IPS DF 4.7 (cell line): Measurements from ENCODE around the gene BID.

ENCODE experiments used
- DNase-seq: peaks from one replicate; pipeline ENCODE4 v3.0.0-alpha.2; 2013; ENCODE audit warnings: low spot score; ENCODE audit errors: extremely low read depth

The BID gene

GRCh38 chr22:17774206-17774925 lies at the start of gene BID:
Gene BID (minus strand): TSS chr22:17774469. CDS start chr22:17750116, 24,353 bp downstream.
- DNase-seq = no peak

- DNase-seq = no peak
Observed at GRCh38 chr22:17823964-17824363, 49.7 kb upstream of the BID start.

GRCh38 chr22:17823226-17823625 lies 49.0 kb upstream of the BID start:
- no peak for DNase-seq

- DNase-seq = no peak
Observed at GRCh38 chr22:17822087-17822486, 47.8 kb upstream of the BID start.

- DNase-seq = no peak
Observed at GRCh38 chr22:17820879-17821439, 46.7 kb upstream of the BID start.

GRCh38 chr22:17818649-17819048 lies 44.4 kb upstream of the BID start:
- DNase-seq = no peak

- no peak for DNase-seq
Observed at GRCh38 chr22:17818180-17818579, 43.9 kb upstream of the BID start.

- DNase-seq = no peak
Observed at GRCh38 chr22:17817511-17818065, 43.3 kb upstream of the BID start.

GRCh38 chr22:17817079-17817478 lies 42.8 kb upstream of the BID start:
- DNase-seq = no peak

GRCh38 chr22:17816649-17817048 lies 42.4 kb upstream of the BID start:
- no peak for DNase-seq

GRCh38 chr22:17815703-17816254 lies 41.5 kb upstream of the BID start:
- no peak for DNase-seq

- no peak for DNase-seq
Observed at GRCh38 chr22:17814830-17815229, 40.6 kb upstream of the BID start.

GRCh38 chr22:17814084-17814483 lies 39.8 kb upstream of the BID start:
- no peak for DNase-seq

GRCh38 chr22:17811119-17811518 lies 36.9 kb upstream of the BID start:
- DNase-seq = no peak

- no peak for DNase-seq
Observed at GRCh38 chr22:17810570-17811116, 36.4 kb upstream of the BID start.

GRCh38 chr22:17808693-17809403 lies 34.6 kb upstream of the BID start:
- DNase-seq = no peak

- no peak for DNase-seq
Observed at GRCh38 chr22:17807578-17808410, 33.5 kb upstream of the BID start.

- no peak for DNase-seq
Observed at GRCh38 chr22:17807086-17807485, 32.8 kb upstream of the BID start.

- DNase-seq = no peak
Observed at GRCh38 chr22:17806437-17806836, 32.2 kb upstream of the BID start.

- no peak for DNase-seq
Observed at GRCh38 chr22:17804331-17805080, 30.2 kb upstream of the BID start.
